Stimulated activated CD8-positive, alpha-beta memory T cell treated with anti-CD3 and anti-CD28 coated beads, Interleukin-12 subunit alpha, Interleukin-12 subunit beta, amount 100 ng/mL, for 24 hours (primary cell): Measurements from ENCODE around the gene ELOA.
"Not testable (repeated sequence)": the region's sequence is repeated elsewhere in the genome, so short reads cannot be mapped to it uniquely, and the experiment has no call there.

Experiments used
- DNase-seq: peaks from one replicate; pipeline ENCODE4 v3.0.0-alpha.2; 2020; ENCODE audit errors: extremely low read depth

ELOA gene

GRCh38 chr1:23743287-23744152 lies at the start of gene ELOA:
ELOA (plus strand) TSS chr1:23743471; CDS start chr1:23743504, 33 bp downstream.
- DNase-seq: peak; percentile 57

GRCh38 chr1:23693599-23693998 lies 49.7 kb upstream of the ELOA start:
- DNase-seq: no peak

GRCh38 chr1:23694371-23694770 lies 48.9 kb upstream of the ELOA start:
- DNase-seq: no peak

- DNase-seq: no peak
Measured at GRCh38 chr1:23695667-23696066, 47.6 kb upstream of the ELOA start.

- DNase-seq: no peak
Measured at GRCh38 chr1:23696335-23696989, 46.8 kb upstream of the ELOA start.

GRCh38 chr1:23698466-23698865 lies 44.8 kb upstream of the ELOA start:
- no peak for DNase-seq

- no peak for DNase-seq
Measured at GRCh38 chr1:23699280-23700179, 43.7 kb upstream of the ELOA start.

- DNase-seq: no peak
Measured at GRCh38 chr1:23701310-23701709, 42.0 kb upstream of the ELOA start.

- no peak for DNase-seq
Measured at GRCh38 chr1:23701996-23702395, 41.3 kb upstream of the ELOA start.

GRCh38 chr1:23704834-23705495 lies 38.3 kb upstream of the ELOA start:
- DNase-seq: no peak

- DNase-seq: no peak
Measured at GRCh38 chr1:23709229-23709628, 34.0 kb upstream of the ELOA start.

- DNase-seq: no peak
Measured at GRCh38 chr1:23718482-23718881, 24.8 kb upstream of the ELOA start.

- DNase-seq: no peak
Measured at GRCh38 chr1:23719162-23719820, 24.0 kb upstream of the ELOA start.

GRCh38 chr1:23720256-23720995 lies 22.8 kb upstream of the ELOA start:
- DNase-seq: no peak

- DNase-seq: no peak
Measured at GRCh38 chr1:23722652-23723051, 20.6 kb upstream of the ELOA start.

- DNase-seq: no peak
Measured at GRCh38 chr1:23726686-23727085, 16.6 kb upstream of the ELOA start.

- no peak for DNase-seq
Measured at GRCh38 chr1:23727362-23727811, 15.9 kb upstream of the ELOA start.

- no peak for DNase-seq
Measured at GRCh38 chr1:23732363-23733224, 10.7 kb upstream of the ELOA start.

- not testable (repeated sequence) for DNase-seq
Measured at GRCh38 chr1:23733281-23733680, 10.0 kb upstream of the ELOA start.
